Ishikawa (cell line): ENCODE measurements around the gene WWOX.

ENCODE experiments used
- CEBPB ChIP-seq: IDR thresholded peaks from 2 replicates; pipeline ENCODE4 v1.6.1; 2012
- CREB1 ChIP-seq: IDR thresholded peaks from 2 replicates; pipeline ENCODE4 v1.6.1; 2012; ENCODE audit warnings: low read depth
- EGR1 ChIP-seq: IDR thresholded peaks from 2 replicates; pipeline ENCODE4 v1.6.1; 2012
- EP300 ChIP-seq: IDR thresholded peaks from 2 replicates; pipeline ENCODE4 v1.6.1; 2012; ENCODE audit warnings: borderline replicate concordance
- FOXM1 ChIP-seq: IDR thresholded peaks from 2 replicates; pipeline ENCODE4 v1.6.1; 2012; ENCODE audit warnings: low read depth, borderline replicate concordance
- MAX ChIP-seq: IDR thresholded peaks from 2 replicates; pipeline ENCODE4 v1.6.1; 2012
- NFIC ChIP-seq: IDR thresholded peaks from 2 replicates; pipeline ENCODE4 v1.6.1; 2012
- RAD21 ChIP-seq: IDR thresholded peaks from 2 replicates; pipeline ENCODE4 v1.6.1; 2012; ENCODE audit warnings: low read depth
- REST ChIP-seq: IDR thresholded peaks from 2 replicates; pipeline ENCODE4 v1.6.1; 2012; ENCODE audit warnings: low read depth, mild to moderate bottlenecking
- TAF1 ChIP-seq: IDR thresholded peaks from 2 replicates; pipeline ENCODE4 v1.6.1; 2012; ENCODE audit warnings: low read depth, mild to moderate bottlenecking
- TCF12 ChIP-seq: IDR thresholded peaks from 2 replicates; pipeline ENCODE4 v1.6.1; 2012; ENCODE audit warnings: low read depth
- TEAD4 ChIP-seq: IDR thresholded peaks from 2 replicates; pipeline ENCODE4 v1.6.1; 2012
- USF1 ChIP-seq: IDR thresholded peaks from 2 replicates; pipeline ENCODE4 v1.6.1; 2012
- YY1 ChIP-seq: IDR thresholded peaks from 2 replicates; pipeline ENCODE4 v1.6.1; 2012; ENCODE audit warnings: low read depth
- ZBTB7A ChIP-seq: IDR thresholded peaks from 2 replicates; pipeline ENCODE4 v1.6.1; 2012; ENCODE audit warnings: low read depth

Gene WWOX

GRCh38 chr16:78432451-78432850 lies 333.0 kb downstream of the WWOX start:
- TF ChIP-seq RAD21: no peak
- no peak for TF ChIP-seq YY1
- no peak for TF ChIP-seq CEBPB
- no peak for TF ChIP-seq MAX
- no peak for TF ChIP-seq TCF12
- no peak for TF ChIP-seq TAF1
- no peak for TF ChIP-seq USF1
- no peak for TF ChIP-seq REST
- TF ChIP-seq EGR1: no peak
- TF ChIP-seq EP300: no peak
- no peak for TF ChIP-seq TEAD4
- no peak for TF ChIP-seq NFIC
- no peak for TF ChIP-seq CREB1
- TF ChIP-seq FOXM1: no peak
- no peak for TF ChIP-seq ZBTB7A

GRCh38 chr16:78433116-78433515 lies 333.7 kb downstream of the WWOX start:
- TF ChIP-seq TEAD4 (no peak), NFIC (no peak), TAF1 (no peak), FOXM1 (no peak), REST (no peak), CEBPB (no peak), ZBTB7A (no peak), MAX (no peak), YY1 (no peak), EP300 (no peak), CREB1 (no peak), RAD21 (no peak), USF1 (no peak), EGR1 (no peak), TCF12 (no peak)

- no peak for TF ChIP-seq NFIC
- TF ChIP-seq REST: no peak
- no peak for TF ChIP-seq USF1
- TF ChIP-seq ZBTB7A: no peak
- TF ChIP-seq MAX: no peak
- TF ChIP-seq EGR1: no peak
- no peak for TF ChIP-seq FOXM1
- TF ChIP-seq CREB1: no peak
- no peak for TF ChIP-seq YY1
- no peak for TF ChIP-seq TAF1
- TF ChIP-seq RAD21: no peak
- TF ChIP-seq TEAD4: no peak
- no peak for TF ChIP-seq EP300
Observed at GRCh38 chr16:78434401-78434800, 334.9 kb downstream of the WWOX start.

- TF ChIP-seq REST (no peak), MAX (no peak)
Observed at GRCh38 chr16:78435260-78435659, 335.8 kb downstream of the WWOX start.
